ENCODE results near the gene NFIX.

The NFIX gene

GRCh38 chr19:13146763-13147563 lies 151.7 kb downstream of the NFIX start:
- no peak for DNase-seq (ENCODE audit: low read depth in 2 of 2, low spot score in 1 of 2)

Measured in stimulated activated CD8-positive, alpha-beta memory T cell treated with anti-CD3 and anti-CD28 coated beads, Interleukin-4, amount 100 ng/mL, for 1 hour (primary cell).